ENCODE measurements around the gene CRTAC1.

The CRTAC1 gene

GRCh38 chr10:98060079-98060478, 29.7 kb upstream of the CRTAC1 start:
- Histone ChIP-seq H3K79me1 (ENCODE audit: low read depth, low read length) (no peaks in the 10 kb centered on the region), H3K14ac (ENCODE audit: low read length) (no peak overlapping the region), H2AFZ (ENCODE audit: low read length) (no peak overlapping the region), H3K9ac (ENCODE audit: low read depth, low read length, poor library complexity) (no peak overlapping the region), H3K4me1 (ENCODE audit: control insufficient read depth in 2 of 2, insufficient read depth in 1 of 2, low read depth in 1 of 2, low read length in 2 of 2) (peaks cover 0 to 8% of the 10 kb centered on the region in 2 donors), H3K4me2 (ENCODE audit: insufficient read depth, low read length, poor library complexity, severe bottlenecking) (no peak overlapping the region), H3K18ac (ENCODE audit: low read length) (no peak overlapping the region), H3K9me3 (replicated peaks in 1 of 2; ENCODE audit: control insufficient read depth in 2 of 2, insufficient read depth in 1 of 2, low read depth in 1 of 2, low read length in 2 of 2) (no peaks in the 10 kb centered on the region), H3K23ac (ENCODE audit: low read depth, low read length, poor library complexity) (no peak overlapping the region), H3K4me3 (ENCODE audit: low read length in 2 of 2) (no peak overlapping the region), H2BK5ac (ENCODE audit: low read length) (no peak overlapping the region), H4K91ac (ENCODE audit: low read depth, low read length, poor library complexity) (no peak overlapping the region), H2BK12ac (ENCODE audit: low read length) (no peak overlapping the region), H3K4ac (ENCODE audit: low read length) (no peak overlapping the region), H4K8ac (ENCODE audit: low read depth, low read length) (no peak overlapping the region), H3K27me3 (ENCODE audit: control insufficient read depth in 3 of 3, insufficient read depth in 3 of 3, low read depth in 1 of 3, low read length in 3 of 3) (no peaks in the 10 kb centered on the region), H3K27ac (replicated peaks; ENCODE audit: low read length) (no peak overlapping the region), H2AK5ac (ENCODE audit: low read depth, low read length) (no peak overlapping the region), H3K36me3 (replicated peaks in 1 of 2; ENCODE audit: control insufficient read depth in 2 of 2, insufficient read depth in 2 of 2, low read length in 2 of 2) (no peaks in the 10 kb centered on the region), H2BK120ac (ENCODE audit: low read depth, low read length) (no peak overlapping the region), H2BK15ac (ENCODE audit: low read length) (no peak overlapping the region)
- no CpG with 5 or more reads among the region's 10 CpGs for WGBS, 2 donors (ENCODE audit: extremely low coverage in 2 of 2, insufficient read length in 2 of 2, insufficient replicate concordance in 1 of 2)
- DNase-seq (ENCODE audit: low spot score): no peak

GRCh38 chr10:98058295-98058694, 27.9 kb upstream of the CRTAC1 start:
- Histone ChIP-seq H3K79me1 (ENCODE audit: low read depth, low read length) (no peaks in the 10 kb centered on the region), H3K36me3 (replicated peaks in 1 of 2; ENCODE audit: control insufficient read depth in 2 of 2, insufficient read depth in 2 of 2, low read length in 2 of 2) (no peaks in the 10 kb centered on the region), H3K27ac (replicated peaks; ENCODE audit: low read length) (no peak overlapping the region), H3K18ac (ENCODE audit: low read length) (no peak overlapping the region), H3K4me1 (ENCODE audit: control insufficient read depth in 2 of 2, insufficient read depth in 1 of 2, low read depth in 1 of 2, low read length in 2 of 2) (peaks cover 0 to 8% of the 10 kb centered on the region in 2 donors), H3K4ac (ENCODE audit: low read length) (no peak overlapping the region), H4K91ac (ENCODE audit: low read depth, low read length, poor library complexity) (no peak overlapping the region), H3K4me3 (ENCODE audit: low read length in 2 of 2) (no peak overlapping the region), H3K4me2 (ENCODE audit: insufficient read depth, low read length, poor library complexity, severe bottlenecking) (no peak overlapping the region), H2AK5ac (ENCODE audit: low read depth, low read length) (no peak overlapping the region), H2BK120ac (ENCODE audit: low read depth, low read length) (no peak overlapping the region), H2AFZ (ENCODE audit: low read length) (no peak overlapping the region), H3K9ac (ENCODE audit: low read depth, low read length, poor library complexity) (no peak overlapping the region), H3K23ac (ENCODE audit: low read depth, low read length, poor library complexity) (no peak overlapping the region), H2BK15ac (ENCODE audit: low read length) (no peak overlapping the region), H4K8ac (ENCODE audit: low read depth, low read length) (no peak overlapping the region), H3K27me3 (ENCODE audit: control insufficient read depth in 3 of 3, insufficient read depth in 3 of 3, low read depth in 1 of 3, low read length in 3 of 3) (no peaks in the 10 kb centered on the region), H2BK5ac (ENCODE audit: low read length) (no peak overlapping the region), H2BK12ac (ENCODE audit: low read length) (no peak overlapping the region), H3K9me3 (replicated peaks in 1 of 2; ENCODE audit: control insufficient read depth in 2 of 2, insufficient read depth in 1 of 2, low read depth in 1 of 2, low read length in 2 of 2) (no peaks in the 10 kb centered on the region), H3K14ac (ENCODE audit: low read length) (no peak overlapping the region)
- no peak for DNase-seq (ENCODE audit: low spot score)
- WGBS, 2 donors (ENCODE audit: extremely low coverage in 2 of 2, insufficient read length in 2 of 2, insufficient replicate concordance in 1 of 2): no CpG with 5 or more reads among the region's 1 CpG

- no CpG with 5 or more reads among the region's 4 CpGs for WGBS, 2 donors (ENCODE audit: extremely low coverage in 2 of 2, insufficient read length in 2 of 2, insufficient replicate concordance in 1 of 2)
- no peak overlapping the region for H4K91ac ChIP-seq (ENCODE audit: low read depth, low read length, poor library complexity)
- peak; percentile 53 for DNase-seq (ENCODE audit: low spot score)
These were observed 25.6 kb upstream of the CRTAC1 start for GRCh38 chr10:98055841-98056516.

GRCh38 chr10:98047009-98047741, 16.8 kb upstream of the CRTAC1 start:
- Histone ChIP-seq H2BK12ac (ENCODE audit: low read length) (no peak overlapping the region), H3K27ac (replicated peaks; ENCODE audit: low read length) (no peak overlapping the region), H3K4me2 (ENCODE audit: insufficient read depth, low read length, poor library complexity, severe bottlenecking) (no peak overlapping the region), H3K36me3 (replicated peaks in 1 of 2; ENCODE audit: control insufficient read depth in 2 of 2, insufficient read depth in 2 of 2, low read length in 2 of 2) (no peaks in the 10 kb centered on the region), H2BK120ac (ENCODE audit: low read depth, low read length) (no peak overlapping the region), H3K14ac (ENCODE audit: low read length) (no peak overlapping the region), H2BK5ac (ENCODE audit: low read length) (no peak overlapping the region), H3K9ac (ENCODE audit: low read depth, low read length, poor library complexity) (no peak overlapping the region), H3K4me3 (ENCODE audit: low read length in 2 of 2) (no peak overlapping the region), H3K18ac (ENCODE audit: low read length) (no peak overlapping the region), H2BK15ac (ENCODE audit: low read length) (no peak overlapping the region), H3K4me1 (ENCODE audit: control insufficient read depth in 2 of 2, insufficient read depth in 1 of 2, low read depth in 1 of 2, low read length in 2 of 2) (no peaks in the 10 kb centered on the region), H2AK5ac (ENCODE audit: low read depth, low read length) (no peak overlapping the region), H4K8ac (ENCODE audit: low read depth, low read length) (no peak overlapping the region), H3K4ac (ENCODE audit: low read length) (no peak overlapping the region), H3K27me3 (ENCODE audit: control insufficient read depth in 3 of 3, insufficient read depth in 3 of 3, low read depth in 1 of 3, low read length in 3 of 3) (peaks cover 0 to 27% (median 8%) of the 10 kb centered on the region in 3 experiments), H4K91ac (ENCODE audit: low read depth, low read length, poor library complexity) (no peak overlapping the region), H3K23ac (ENCODE audit: low read depth, low read length, poor library complexity) (no peak overlapping the region), H3K79me1 (ENCODE audit: low read depth, low read length) (no peaks in the 10 kb centered on the region), H2AFZ (ENCODE audit: low read length) (no peak overlapping the region), H3K9me3 (replicated peaks in 1 of 2; ENCODE audit: control insufficient read depth in 2 of 2, insufficient read depth in 1 of 2, low read depth in 1 of 2, low read length in 2 of 2) (peaks cover 0 to 1% of the 10 kb centered on the region in 2 donors)
- no CpG with 5 or more reads among the region's 7 CpGs for WGBS, 2 donors (ENCODE audit: extremely low coverage in 2 of 2, insufficient read length in 2 of 2, insufficient replicate concordance in 1 of 2)
- no peak for DNase-seq (ENCODE audit: low spot score)

More at GRCh38 chr10:98055841-98056516, 25.6 kb upstream of the CRTAC1 start:
- no peaks in the 10 kb centered on the region for H3K79me1 ChIP-seq (ENCODE audit: low read depth, low read length)
- H2AFZ ChIP-seq (ENCODE audit: low read length): no peak overlapping the region
- H2BK5ac ChIP-seq (ENCODE audit: low read length): no peak overlapping the region
- no peak overlapping the region for H2AK5ac ChIP-seq (ENCODE audit: low read depth, low read length)
- H3K36me3 ChIP-seq (replicated peaks in 1 of 2; ENCODE audit: control insufficient read depth in 2 of 2, insufficient read depth in 2 of 2, low read length in 2 of 2): no peaks in the 10 kb centered on the region
- peaks cover 0 to 6% (median 0%) of the 10 kb centered on the region in 3 experiments for H3K27me3 ChIP-seq (ENCODE audit: control insufficient read depth in 3 of 3, insufficient read depth in 3 of 3, low read depth in 1 of 3, low read length in 3 of 3)
- no peak overlapping the region for H3K27ac ChIP-seq (replicated peaks; ENCODE audit: low read length)
- no peak overlapping the region for H3K4me2 ChIP-seq (ENCODE audit: insufficient read depth, low read length, poor library complexity, severe bottlenecking)
- H3K4ac ChIP-seq (ENCODE audit: low read length): no peak overlapping the region
- H4K8ac ChIP-seq (ENCODE audit: low read depth, low read length): no peak overlapping the region
- no peaks in the 10 kb centered on the region for H3K9me3 ChIP-seq (replicated peaks in 1 of 2; ENCODE audit: control insufficient read depth in 2 of 2, insufficient read depth in 1 of 2, low read depth in 1 of 2, low read length in 2 of 2)
- no peak overlapping the region for H3K18ac ChIP-seq (ENCODE audit: low read length)
- H3K23ac ChIP-seq (ENCODE audit: low read depth, low read length, poor library complexity): no peak overlapping the region
- H2BK120ac ChIP-seq (ENCODE audit: low read depth, low read length): no peak overlapping the region
- H3K14ac ChIP-seq (ENCODE audit: low read length): no peak overlapping the region
- no peak overlapping the region for H2BK12ac ChIP-seq (ENCODE audit: low read length)
- H2BK15ac ChIP-seq (ENCODE audit: low read length): no peak overlapping the region
- H3K9ac ChIP-seq (ENCODE audit: low read depth, low read length, poor library complexity): no peak overlapping the region
- peaks cover 0 to 4% of the 10 kb centered on the region in 2 donors for H3K4me1 ChIP-seq (ENCODE audit: control insufficient read depth in 2 of 2, insufficient read depth in 1 of 2, low read depth in 1 of 2, low read length in 2 of 2)
- H3K4me3 ChIP-seq (ENCODE audit: low read length in 2 of 2): no peak overlapping the region

Data from neuronal stem cell (in vitro differentiated cells).